Measurements from ENCODE around the gene IPO13.

- TF ChIP-seq CTCF (conservative IDR thresholded peaks at IDR 0.05 in 1 of 2, IDR thresholded peaks at IDR 0.05 in 1 of 2; ENCODE audit: extremely low read depth in 1 of 2, insufficient read depth in 1 of 2, low read depth in 1 of 2, low read length in 2 of 2) = no peak
- TF ChIP-seq EZH2 (IDR thresholded peaks at IDR 0.05; ENCODE audit: borderline replicate concordance, low read length) = no peak
Observed at GRCh38 chr1:43954036-43954435, 7.3 kb downstream of the IPO13 start.
